Measurements from ENCODE around the gene LRRC66.

DNA sequence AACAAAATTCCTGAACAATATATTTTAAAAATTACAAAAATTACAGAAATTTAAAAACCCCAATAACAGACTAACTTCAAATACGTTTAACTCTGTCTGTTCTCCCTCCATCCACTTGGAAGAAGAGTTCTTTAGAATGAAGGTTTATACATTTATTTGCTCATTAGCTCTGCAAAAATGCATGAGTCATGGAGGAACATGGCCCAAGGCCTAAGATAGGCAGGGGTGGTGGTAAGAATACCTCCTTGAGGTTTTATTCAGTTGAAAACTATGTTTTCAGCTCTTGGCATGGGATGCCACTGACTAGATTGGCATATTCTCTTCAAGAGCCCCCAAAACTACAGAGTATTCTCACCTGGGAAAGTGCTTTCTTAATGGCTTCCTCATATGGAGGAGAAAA lies 8.8 kb upstream of the LRRC66 start:
- TF ChIP-seq GABPA (IDR thresholded peaks at IDR 0.05 in 1 of 2, conservative IDR thresholded peaks at IDR 0.05 in 1 of 2): no peak
- TF ChIP-seq, protein P1, sequence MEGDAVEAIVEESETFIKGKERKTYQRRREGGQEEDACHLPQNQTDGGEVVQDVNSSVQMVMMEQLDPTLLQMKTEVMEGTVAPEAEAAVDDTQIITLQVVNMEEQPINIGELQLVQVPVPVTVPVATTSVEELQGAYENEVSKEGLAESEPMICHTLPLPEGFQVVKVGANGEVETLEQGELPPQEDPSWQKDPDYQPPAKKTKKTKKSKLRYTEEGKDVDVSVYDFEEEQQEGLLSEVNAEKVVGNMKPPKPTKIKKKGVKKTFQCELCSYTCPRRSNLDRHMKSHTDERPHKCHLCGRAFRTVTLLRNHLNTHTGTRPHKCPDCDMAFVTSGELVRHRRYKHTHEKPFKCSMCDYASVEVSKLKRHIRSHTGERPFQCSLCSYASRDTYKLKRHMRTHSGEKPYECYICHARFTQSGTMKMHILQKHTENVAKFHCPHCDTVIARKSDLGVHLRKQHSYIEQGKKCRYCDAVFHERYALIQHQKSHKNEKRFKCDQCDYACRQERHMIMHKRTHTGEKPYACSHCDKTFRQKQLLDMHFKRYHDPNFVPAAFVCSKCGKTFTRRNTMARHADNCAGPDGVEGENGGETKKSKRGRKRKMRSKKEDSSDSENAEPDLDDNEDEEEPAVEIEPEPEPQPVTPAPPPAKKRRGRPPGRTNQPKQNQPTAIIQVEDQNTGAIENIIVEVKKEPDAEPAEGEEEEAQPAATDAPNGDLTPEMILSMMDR (IDR thresholded peaks at IDR 0.05; ENCODE audit: low read depth, low read length, missing input control): no peak
- no peak for TF ChIP-seq TAF1 (conservative IDR thresholded peaks at IDR 0.05)
- no peak for TF ChIP-seq YY1 (IDR thresholded peaks at IDR 0.05)
- TF ChIP-seq SP1 (IDR thresholded peaks at IDR 0.05): no peak
- TF ChIP-seq, protein P2, sequence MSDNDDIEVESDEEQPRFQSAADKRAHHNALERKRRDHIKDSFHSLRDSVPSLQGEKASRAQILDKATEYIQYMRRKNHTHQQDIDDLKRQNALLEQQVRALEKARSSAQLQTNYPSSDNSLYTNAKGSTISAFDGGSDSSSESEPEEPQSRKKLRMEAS (IDR thresholded peaks at IDR 0.05): no peak
- TF ChIP-seq FOXA1 (IDR thresholded peaks at IDR 0.05): no peak
- TF ChIP-seq, protein P3, sequence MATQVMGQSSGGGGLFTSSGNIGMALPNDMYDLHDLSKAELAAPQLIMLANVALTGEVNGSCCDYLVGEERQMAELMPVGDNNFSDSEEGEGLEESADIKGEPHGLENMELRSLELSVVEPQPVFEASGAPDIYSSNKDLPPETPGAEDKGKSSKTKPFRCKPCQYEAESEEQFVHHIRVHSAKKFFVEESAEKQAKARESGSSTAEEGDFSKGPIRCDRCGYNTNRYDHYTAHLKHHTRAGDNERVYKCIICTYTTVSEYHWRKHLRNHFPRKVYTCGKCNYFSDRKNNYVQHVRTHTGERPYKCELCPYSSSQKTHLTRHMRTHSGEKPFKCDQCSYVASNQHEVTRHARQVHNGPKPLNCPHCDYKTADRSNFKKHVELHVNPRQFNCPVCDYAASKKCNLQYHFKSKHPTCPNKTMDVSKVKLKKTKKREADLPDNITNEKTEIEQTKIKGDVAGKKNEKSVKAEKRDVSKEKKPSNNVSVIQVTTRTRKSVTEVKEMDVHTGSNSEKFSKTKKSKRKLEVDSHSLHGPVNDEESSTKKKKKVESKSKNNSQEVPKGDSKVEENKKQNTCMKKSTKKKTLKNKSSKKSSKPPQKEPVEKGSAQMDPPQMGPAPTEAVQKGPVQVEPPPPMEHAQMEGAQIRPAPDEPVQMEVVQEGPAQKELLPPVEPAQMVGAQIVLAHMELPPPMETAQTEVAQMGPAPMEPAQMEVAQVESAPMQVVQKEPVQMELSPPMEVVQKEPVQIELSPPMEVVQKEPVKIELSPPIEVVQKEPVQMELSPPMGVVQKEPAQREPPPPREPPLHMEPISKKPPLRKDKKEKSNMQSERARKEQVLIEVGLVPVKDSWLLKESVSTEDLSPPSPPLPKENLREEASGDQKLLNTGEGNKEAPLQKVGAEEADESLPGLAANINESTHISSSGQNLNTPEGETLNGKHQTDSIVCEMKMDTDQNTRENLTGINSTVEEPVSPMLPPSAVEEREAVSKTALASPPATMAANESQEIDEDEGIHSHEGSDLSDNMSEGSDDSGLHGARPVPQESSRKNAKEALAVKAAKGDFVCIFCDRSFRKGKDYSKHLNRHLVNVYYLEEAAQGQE (IDR thresholded peaks at IDR 0.05): no peak
- no peak for TF ChIP-seq NR2F2 (IDR thresholded peaks at IDR 0.05)
- no peak for TF ChIP-seq EGR1 (IDR thresholded peaks at IDR 0.05; ENCODE audit: low read depth in 2 of 2)
- no peak for TF ChIP-seq HNF4A (conservative IDR thresholded peaks at IDR 0.05)
- TF ChIP-seq RAD21 (IDR thresholded peaks at IDR 0.05): no peak
- TF ChIP-seq RXRA (IDR thresholded peaks at IDR 0.05): no peak

Measured in liver (tissue), 3 donors.